ENCODE data around the gene CDK12.

The CDK12 gene

DNA sequence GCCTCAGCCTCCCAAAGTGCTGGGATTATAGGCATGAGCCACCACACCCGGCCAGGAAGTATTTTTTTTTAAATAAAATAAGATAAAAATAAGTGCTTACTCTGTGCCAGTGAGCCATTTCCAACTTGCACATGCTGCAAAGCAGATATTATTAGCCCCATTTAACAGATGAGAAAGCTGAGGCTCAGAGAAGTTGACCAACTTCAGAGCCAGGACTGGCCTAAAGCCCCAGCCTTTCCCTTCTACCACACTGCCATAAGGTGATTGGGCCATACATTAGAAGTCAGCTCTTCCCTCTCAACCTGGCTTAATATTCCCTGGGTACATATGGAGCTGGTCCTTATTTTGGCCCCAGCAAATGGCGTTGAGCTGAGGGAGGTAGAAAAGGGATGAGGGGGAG is 121.4 kb downstream of the CDK12 start:
- Histone ChIP-seq H3K4me1 (ENCODE audit: control insufficient read depth, low read length) (no peaks in the 10 kb centered on the region), H3K79me2 (ENCODE audit: control insufficient read depth, low read length) (no peaks in the 10 kb centered on the region), H4K20me1 (ENCODE audit: control insufficient read depth, insufficient read depth, low read depth, low read length) (no peaks in the 10 kb centered on the region), H3K27me3 (ENCODE audit: control insufficient read depth, low read length) (peaks cover 25% of the 10 kb centered on the region), H3K27ac (ENCODE audit: low read depth, low read length) (no peak overlapping the region), H3K9me3 (ENCODE audit: control insufficient read depth, insufficient read depth, low read length) (no peaks in the 10 kb centered on the region), H3K4me3 (ENCODE audit: low read length) (no peak overlapping the region), H3K36me3 (ENCODE audit: control insufficient read depth, low read length) (no peaks in the 10 kb centered on the region), H3F3A (ENCODE audit: control insufficient read depth, insufficient read depth) (no peaks in the 10 kb centered on the region), H3K4me2 (ENCODE audit: low read length) (no peak overlapping the region), H3K9me2 (replicated peaks; ENCODE audit: control insufficient read depth, low read length) (no peaks in the 10 kb centered on the region)
- TF ChIP-seq, protein P1, sequence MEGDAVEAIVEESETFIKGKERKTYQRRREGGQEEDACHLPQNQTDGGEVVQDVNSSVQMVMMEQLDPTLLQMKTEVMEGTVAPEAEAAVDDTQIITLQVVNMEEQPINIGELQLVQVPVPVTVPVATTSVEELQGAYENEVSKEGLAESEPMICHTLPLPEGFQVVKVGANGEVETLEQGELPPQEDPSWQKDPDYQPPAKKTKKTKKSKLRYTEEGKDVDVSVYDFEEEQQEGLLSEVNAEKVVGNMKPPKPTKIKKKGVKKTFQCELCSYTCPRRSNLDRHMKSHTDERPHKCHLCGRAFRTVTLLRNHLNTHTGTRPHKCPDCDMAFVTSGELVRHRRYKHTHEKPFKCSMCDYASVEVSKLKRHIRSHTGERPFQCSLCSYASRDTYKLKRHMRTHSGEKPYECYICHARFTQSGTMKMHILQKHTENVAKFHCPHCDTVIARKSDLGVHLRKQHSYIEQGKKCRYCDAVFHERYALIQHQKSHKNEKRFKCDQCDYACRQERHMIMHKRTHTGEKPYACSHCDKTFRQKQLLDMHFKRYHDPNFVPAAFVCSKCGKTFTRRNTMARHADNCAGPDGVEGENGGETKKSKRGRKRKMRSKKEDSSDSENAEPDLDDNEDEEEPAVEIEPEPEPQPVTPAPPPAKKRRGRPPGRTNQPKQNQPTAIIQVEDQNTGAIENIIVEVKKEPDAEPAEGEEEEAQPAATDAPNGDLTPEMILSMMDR (IDR thresholded peaks at IDR 0.05; ENCODE audit: low read depth, low read length, poor library complexity, severe bottlenecking), result no peak
- no peak for TF ChIP-seq EZH2phosphoT487 (IDR thresholded peaks at IDR 0.05; ENCODE audit: borderline replicate concordance, low read length)
